Measurements from ENCODE around the gene IL2RA. TPM values are rescaled to one million over a fixed set of nuclear protein-coding genes. Genes with fewer than 3 reads are reported as not detected.
A peak's percentile ranks its signal among the peaks of the same experiment; 100 is the strongest.

IL2RA gene
- total and polyA plus RNA-seq, 4 donors, result 0.24 to 10.3 (median 3.4) TPM

- no peaks in the 10 kb centered on the region for H3K9me3 ChIP-seq (ENCODE audit: control insufficient read depth in 4 of 4, insufficient read depth in 3 of 4, low read length in 3 of 4)
- H3K4me3 ChIP-seq, result no peak overlapping the region
- H3K27ac ChIP-seq (ENCODE audit: low read depth in 1 of 2, low read length in 1 of 2), result no peak overlapping the region
- 81 to 86% methylated on average over 13 of the region's 13 CpGs for WGBS, 2 donors
- no peaks in the 10 kb centered on the region for H3K36me3 ChIP-seq (ENCODE audit: control insufficient read depth in 4 of 4, insufficient read depth in 4 of 4, low read length in 4 of 4)
- no peak for TF ChIP-seq CTCF (IDR thresholded peaks at IDR 0.05; ENCODE audit: control extremely low read depth, extremely low read depth)
- no peaks in the 10 kb centered on the region for H3K4me1 ChIP-seq (ENCODE audit: control insufficient read depth in 5 of 5, insufficient read depth in 5 of 5, low read length in 5 of 5)
- ATAC-seq (ENCODE audit: insufficient read depth, low FRiP score) (no peak), DNase-seq (no peak)
- no peak overlapping the region for H3K9ac ChIP-seq (ENCODE audit: insufficient read depth in 1 of 2, low read length in 2 of 2)
- H3K27me3 ChIP-seq (ENCODE audit: control insufficient read depth in 3 of 3, insufficient read depth in 3 of 3, low read length in 2 of 3), result no peaks in the 10 kb centered on the region
Observed at GRCh38 chr10:6035931-6036575, 26.1 kb downstream of the IL2RA start.

- no peaks in the 10 kb centered on the region for H3K36me3 ChIP-seq (ENCODE audit: control insufficient read depth in 4 of 4, insufficient read depth in 4 of 4, low read length in 4 of 4)
- WGBS, 2 donors, result 90 to 96% methylated on average over 13 of the region's 13 CpGs
- H3K9me3 ChIP-seq (ENCODE audit: control insufficient read depth in 4 of 4, insufficient read depth in 3 of 4, low read length in 3 of 4), result peaks cover 0 to 2% (median 0%) of the 10 kb centered on the region in 4 donors
- no peak overlapping the region for H3K9ac ChIP-seq (ENCODE audit: insufficient read depth in 1 of 2, low read length in 2 of 2)
- no peaks in the 10 kb centered on the region for H3K27me3 ChIP-seq (ENCODE audit: control insufficient read depth in 3 of 3, insufficient read depth in 3 of 3, low read length in 2 of 3)
- ATAC-seq (ENCODE audit: insufficient read depth, low FRiP score) (no peak), DNase-seq (no peak)
- TF ChIP-seq CTCF (IDR thresholded peaks at IDR 0.05; ENCODE audit: control extremely low read depth, extremely low read depth), result no peak
- H3K27ac ChIP-seq (ENCODE audit: low read depth in 1 of 2, low read length in 1 of 2), result no peak overlapping the region
- no peaks in the 10 kb centered on the region for H3K4me1 ChIP-seq (ENCODE audit: control insufficient read depth in 5 of 5, insufficient read depth in 5 of 5, low read length in 5 of 5)
- H3K4me3 ChIP-seq, result no peak overlapping the region
Observed at GRCh38 chr10:6035101-6035834, 26.9 kb downstream of the IL2RA start.

- no peak for TF ChIP-seq CTCF (IDR thresholded peaks at IDR 0.05; ENCODE audit: control extremely low read depth, extremely low read depth)
- WGBS, 2 donors, result 86 to 94% methylated on average over 1 of the region's 1 CpG
- H3K36me3 ChIP-seq (ENCODE audit: control insufficient read depth in 4 of 4, insufficient read depth in 4 of 4, low read length in 4 of 4), result no peaks in the 10 kb centered on the region
- DNase-seq (no peak), ATAC-seq (ENCODE audit: insufficient read depth, low FRiP score) (no peak)
- H3K9ac ChIP-seq (ENCODE audit: insufficient read depth in 1 of 2, low read length in 2 of 2), result no peak overlapping the region
- no peaks in the 10 kb centered on the region for H3K4me1 ChIP-seq (ENCODE audit: control insufficient read depth in 5 of 5, insufficient read depth in 5 of 5, low read length in 5 of 5)
- no peaks in the 10 kb centered on the region for H3K27me3 ChIP-seq (ENCODE audit: control insufficient read depth in 3 of 3, insufficient read depth in 3 of 3, low read length in 2 of 3)
- H3K27ac ChIP-seq (ENCODE audit: low read depth in 1 of 2, low read length in 1 of 2), result peak overlapping the region in 1 of 2 donors; percentile 57
- H3K4me3 ChIP-seq, result no peak overlapping the region
- peaks cover 0 to 2% (median 0%) of the 10 kb centered on the region in 4 donors for H3K9me3 ChIP-seq (ENCODE audit: control insufficient read depth in 4 of 4, insufficient read depth in 3 of 4, low read length in 3 of 4)
Observed at GRCh38 chr10:6034371-6034770, 27.8 kb downstream of the IL2RA start.

Data from lung (tissue), 12 donors.